Activated CD4-positive, alpha-beta T cell treated with anti-CD3 and anti-CD28 coated beads, Interleukin-2, amount 50 U/mL, for 1 hour (primary cell): ENCODE data around the gene SCUBE1.

Source experiments
- DNase-seq: peaks from one replicate; pipeline ENCODE4 v3.0.0-alpha.2; 2020

Gene SCUBE1

DNA sequence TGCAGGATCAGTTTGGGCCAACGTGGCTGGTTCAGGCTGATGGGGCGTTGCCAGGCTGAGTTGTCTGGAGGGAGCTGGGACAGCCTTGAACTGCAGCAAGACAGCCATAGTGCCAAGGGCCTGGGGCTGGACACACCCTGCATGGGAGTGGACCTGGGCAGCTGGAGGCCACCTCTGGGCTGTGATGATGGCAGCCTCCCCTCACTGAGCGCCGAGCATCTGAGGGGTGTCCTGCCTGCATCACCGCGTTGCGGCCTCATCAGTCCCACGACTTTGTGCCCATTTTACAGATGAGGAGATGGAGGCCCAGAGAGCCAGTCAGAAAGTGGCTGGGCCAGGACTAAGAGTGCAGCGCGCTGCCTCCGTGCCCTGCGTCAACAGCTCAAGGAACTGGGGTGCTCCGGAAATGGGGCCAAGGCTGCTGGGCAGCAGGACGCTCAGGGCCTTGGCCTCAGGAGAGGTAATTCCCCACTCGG lies 192.4 kb downstream of the SCUBE1 start:
- no peak for DNase-seq

DNA sequence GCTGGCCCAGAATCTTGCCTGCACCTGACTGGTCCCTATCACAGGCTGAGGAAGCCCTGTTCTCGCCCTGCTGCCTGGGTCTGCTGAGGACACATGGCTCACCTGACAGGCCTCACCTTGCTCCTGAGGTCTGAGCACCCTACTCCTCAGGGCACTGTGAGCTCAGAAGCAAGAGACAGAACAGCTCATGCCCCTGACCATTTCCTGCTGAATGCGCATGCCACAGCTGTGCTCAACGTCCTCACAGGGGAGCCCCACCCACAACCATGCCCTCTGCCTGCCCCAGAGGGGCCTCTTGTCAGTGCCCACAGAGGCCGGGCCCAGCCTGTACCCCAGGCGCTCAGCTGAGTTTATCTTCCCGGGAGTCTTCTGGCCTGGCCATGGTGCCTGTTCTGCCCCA lies 194.6 kb downstream of the SCUBE1 start:
- DNase-seq, result no peak

GRCh38 chr22:43147821-43148220 lies 195.4 kb downstream of the SCUBE1 start:
- DNase-seq, result no peak
